Measurements from ENCODE around the gene LYZ.
A peak's percentile ranks its signal among the peaks of the same experiment; 100 is the strongest.

The LYZ gene

DNA sequence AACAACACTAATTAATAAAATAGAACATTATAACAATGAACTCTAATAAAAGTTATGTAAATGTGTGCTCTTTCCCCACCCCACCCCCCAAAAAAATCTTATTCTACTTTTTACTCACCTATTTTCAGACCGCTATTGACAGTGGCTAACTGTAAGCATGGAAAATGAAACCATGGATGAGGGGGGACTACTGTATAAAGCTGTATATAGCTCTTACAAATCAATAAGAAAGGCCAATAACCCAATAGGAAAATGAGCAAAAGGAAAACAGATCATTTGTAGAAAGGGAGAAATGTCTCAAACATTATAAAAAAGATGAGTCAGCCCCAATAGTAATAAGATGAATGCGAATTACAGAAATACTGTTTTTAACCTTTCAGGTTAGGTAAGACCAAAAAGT is 38.7 kb downstream of the LYZ start:
- no peak overlapping the region for H3K27ac ChIP-seq (ENCODE audit: low read depth, low read length)
- peaks cover 7% of the 10 kb centered on the region for H3K36me3 ChIP-seq (ENCODE audit: insufficient read depth, low read length)
- H3K4me1 ChIP-seq (ENCODE audit: control insufficient read depth, insufficient read depth, low read length, unreplicated experiment): peaks cover 19% of the 10 kb centered on the region

DNA sequence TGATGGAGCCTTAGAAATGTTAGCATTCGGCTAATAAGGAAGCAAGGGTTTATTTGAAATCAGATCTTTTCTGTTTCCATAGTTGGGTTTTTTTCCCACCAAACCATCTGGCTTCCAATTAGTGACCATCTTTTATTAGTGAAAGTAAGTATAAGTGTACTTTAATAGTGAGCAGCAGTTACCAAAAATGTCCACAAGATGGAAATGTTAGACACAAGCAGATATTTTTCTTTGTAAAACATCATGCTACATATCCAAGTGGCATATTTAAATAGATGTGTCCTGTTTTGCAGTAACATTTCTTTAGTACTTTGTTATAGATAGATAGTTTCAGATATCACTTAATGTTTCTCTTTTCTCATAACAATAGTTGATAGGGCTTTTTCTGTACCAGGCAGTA is 40.2 kb downstream of the LYZ start:
- Histone ChIP-seq H3K4me3 (ENCODE audit: low read depth, low read length) (no peak overlapping the region), H3K27me3 (ENCODE audit: insufficient read depth, low read length) (no peaks in the 10 kb centered on the region), H3K79me2 (ENCODE audit: control insufficient read depth, insufficient read depth, low read length, unreplicated experiment) (peaks cover 3% of the 10 kb centered on the region), H3K4me1 (ENCODE audit: control insufficient read depth, insufficient read depth, low read length, unreplicated experiment) (peaks cover 25% of the 10 kb centered on the region), H3K36me3 (ENCODE audit: insufficient read depth, low read length) (peaks cover 9% of the 10 kb centered on the region), H2AFZ (ENCODE audit: low read length, unreplicated experiment) (no peak overlapping the region), H3K27ac (ENCODE audit: low read depth, low read length) (no peak overlapping the region)

More for the DNA sequence above, 38.7 kb downstream of the LYZ start:
- H2AFZ ChIP-seq (ENCODE audit: low read length, unreplicated experiment): no peak overlapping the region
- H3K4me3 ChIP-seq (ENCODE audit: low read depth, low read length): no peak overlapping the region
- H3K79me2 ChIP-seq (ENCODE audit: control insufficient read depth, insufficient read depth, low read length, unreplicated experiment): peaks cover 3% of the 10 kb centered on the region
- H3K27me3 ChIP-seq (ENCODE audit: insufficient read depth, low read length): no peaks in the 10 kb centered on the region

GRCh38 chr12:69389831-69390230 is 41.6 kb downstream of the LYZ start:
- H3K4me3 ChIP-seq (ENCODE audit: low read depth, low read length): no peak overlapping the region
- H2AFZ ChIP-seq (ENCODE audit: low read length, unreplicated experiment): no peak overlapping the region
- H3K27ac ChIP-seq (ENCODE audit: low read depth, low read length): peak overlapping the region; percentile 70
- no peaks in the 10 kb centered on the region for H3K27me3 ChIP-seq (ENCODE audit: insufficient read depth, low read length)
- H3K79me2 ChIP-seq (ENCODE audit: control insufficient read depth, insufficient read depth, low read length, unreplicated experiment): peaks cover 3% of the 10 kb centered on the region
- peaks cover 25% of the 10 kb centered on the region for H3K4me1 ChIP-seq (ENCODE audit: control insufficient read depth, insufficient read depth, low read length, unreplicated experiment)
- H3K36me3 ChIP-seq (ENCODE audit: insufficient read depth, low read length): peaks cover 9% of the 10 kb centered on the region

DNA sequence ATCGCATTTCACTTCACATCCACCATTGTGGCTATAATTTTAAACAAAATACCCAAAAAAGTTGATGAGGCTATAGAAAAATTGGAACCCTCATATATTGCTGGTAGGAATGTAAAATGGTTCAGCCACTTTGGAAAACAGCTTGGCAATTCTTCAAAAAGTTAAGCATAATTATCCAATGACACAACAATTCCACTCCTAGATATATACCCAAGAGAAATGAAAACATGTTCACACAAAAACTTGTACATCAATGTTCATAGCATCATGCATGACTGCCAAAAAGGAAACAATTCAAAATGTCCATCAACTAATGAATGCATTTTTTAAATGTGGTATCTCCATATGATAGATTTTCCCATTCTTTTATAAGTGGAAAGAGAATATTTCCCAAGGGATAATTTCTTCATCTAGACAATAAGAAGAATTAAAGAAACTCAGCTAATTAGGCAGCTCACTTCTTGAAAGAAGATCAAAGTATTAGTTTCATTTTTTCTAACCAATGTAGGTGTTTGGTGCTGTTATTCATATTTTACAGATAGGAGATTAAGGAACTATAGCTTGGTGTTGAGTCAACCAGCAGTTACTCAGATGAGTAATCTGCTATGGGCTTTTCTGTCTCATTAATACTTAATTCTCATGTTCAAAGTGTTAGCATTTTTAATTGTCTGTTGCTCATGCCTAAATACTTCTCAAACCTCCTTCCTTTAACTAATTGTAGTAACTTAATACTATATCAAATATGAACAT is 44.2 kb downstream of the LYZ start:
- no peak overlapping the region; the same call in 1 of the 2 replicates for H3K27ac ChIP-seq (ENCODE audit: low read depth, low read length)
- no peak overlapping the region for H2AFZ ChIP-seq (ENCODE audit: low read length, unreplicated experiment)
- H3K4me3 ChIP-seq (ENCODE audit: low read depth, low read length): no peak overlapping the region
- H3K79me2 ChIP-seq (ENCODE audit: control insufficient read depth, insufficient read depth, low read length, unreplicated experiment): peaks cover 3% of the 10 kb centered on the region
- peaks cover 21% of the 10 kb centered on the region for H3K36me3 ChIP-seq (ENCODE audit: insufficient read depth, low read length)
- peaks cover 25% of the 10 kb centered on the region for H3K4me1 ChIP-seq (ENCODE audit: control insufficient read depth, insufficient read depth, low read length, unreplicated experiment)
- no peaks in the 10 kb centered on the region for H3K27me3 ChIP-seq (ENCODE audit: insufficient read depth, low read length)

DNA sequence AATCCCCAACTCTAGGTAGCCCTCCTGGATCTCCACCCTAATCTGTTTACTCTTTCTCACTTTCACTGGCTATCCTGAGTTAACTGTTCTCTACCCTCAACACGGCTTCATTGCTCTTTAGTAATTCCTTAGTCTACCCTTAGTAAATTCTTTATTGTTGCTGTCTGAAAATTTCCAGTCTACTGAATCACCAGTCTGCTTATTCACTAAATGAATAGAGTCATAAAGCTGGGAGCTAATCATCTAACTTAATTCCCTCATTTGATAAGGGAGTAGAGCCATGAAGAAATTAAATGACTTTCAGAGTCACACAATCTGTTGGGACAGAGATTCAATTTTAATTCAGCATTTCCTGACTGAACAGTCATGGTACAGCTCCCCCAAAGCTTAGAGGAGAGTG is 47.9 kb downstream of the LYZ start:
- Histone ChIP-seq H3K4me3 (ENCODE audit: low read depth, low read length) (no peak overlapping the region), H2AFZ (ENCODE audit: low read length, unreplicated experiment) (no peak overlapping the region), H3K79me2 (ENCODE audit: control insufficient read depth, insufficient read depth, low read length, unreplicated experiment) (no peaks in the 10 kb centered on the region), H3K4me1 (ENCODE audit: control insufficient read depth, insufficient read depth, low read length, unreplicated experiment) (peaks cover 10% of the 10 kb centered on the region), H3K27me3 (ENCODE audit: insufficient read depth, low read length) (no peaks in the 10 kb centered on the region), H3K36me3 (ENCODE audit: insufficient read depth, low read length) (peaks cover 17% of the 10 kb centered on the region), H3K27ac (ENCODE audit: low read depth, low read length) (no peak overlapping the region)

DNA sequence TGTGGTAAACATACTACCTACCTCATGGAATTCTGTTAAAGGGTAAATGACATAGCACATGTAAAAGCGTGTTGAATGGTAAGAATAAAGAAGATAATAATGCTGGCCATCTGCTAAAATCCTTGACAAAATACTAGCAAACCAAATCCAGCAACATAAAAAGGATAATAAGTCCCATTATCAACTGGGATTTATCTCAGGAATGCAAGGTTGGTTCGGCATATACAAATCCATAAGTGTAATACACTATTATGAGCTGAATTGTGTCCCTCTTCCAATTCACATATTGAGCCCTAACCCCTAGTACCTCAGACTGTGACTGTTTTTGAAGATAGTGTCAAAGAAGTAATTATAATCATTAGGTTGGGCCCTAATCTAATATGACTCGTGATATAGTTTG is 48.8 kb downstream of the LYZ start:
- Histone ChIP-seq H3K4me3 (ENCODE audit: low read depth, low read length) (no peak overlapping the region), H2AFZ (ENCODE audit: low read length, unreplicated experiment) (no peak overlapping the region), H3K4me1 (ENCODE audit: control insufficient read depth, insufficient read depth, low read length, unreplicated experiment) (peaks cover 6% of the 10 kb centered on the region), H3K36me3 (ENCODE audit: insufficient read depth, low read length) (peaks cover 14% of the 10 kb centered on the region), H3K27me3 (ENCODE audit: insufficient read depth, low read length) (no peaks in the 10 kb centered on the region), H3K79me2 (ENCODE audit: control insufficient read depth, insufficient read depth, low read length, unreplicated experiment) (no peaks in the 10 kb centered on the region), H3K27ac (ENCODE audit: low read depth, low read length) (no peak overlapping the region)

- Histone ChIP-seq H2AFZ (ENCODE audit: low read length, unreplicated experiment) (no peak overlapping the region), H3K36me3 (ENCODE audit: insufficient read depth, low read length) (peaks cover 12% of the 10 kb centered on the region), H3K4me3 (ENCODE audit: low read depth, low read length) (no peak overlapping the region), H3K27ac (ENCODE audit: low read depth, low read length) (peak overlapping the region; percentile 9; the same call in 1 of the 2 replicates), H3K79me2 (ENCODE audit: control insufficient read depth, insufficient read depth, low read length, unreplicated experiment) (no peaks in the 10 kb centered on the region), H3K4me1 (ENCODE audit: control insufficient read depth, insufficient read depth, low read length, unreplicated experiment) (no peaks in the 10 kb centered on the region), H3K27me3 (ENCODE audit: insufficient read depth, low read length) (no peaks in the 10 kb centered on the region)
Measured at GRCh38 chr12:69397978-69398377, 49.8 kb downstream of the LYZ start.

DNA sequence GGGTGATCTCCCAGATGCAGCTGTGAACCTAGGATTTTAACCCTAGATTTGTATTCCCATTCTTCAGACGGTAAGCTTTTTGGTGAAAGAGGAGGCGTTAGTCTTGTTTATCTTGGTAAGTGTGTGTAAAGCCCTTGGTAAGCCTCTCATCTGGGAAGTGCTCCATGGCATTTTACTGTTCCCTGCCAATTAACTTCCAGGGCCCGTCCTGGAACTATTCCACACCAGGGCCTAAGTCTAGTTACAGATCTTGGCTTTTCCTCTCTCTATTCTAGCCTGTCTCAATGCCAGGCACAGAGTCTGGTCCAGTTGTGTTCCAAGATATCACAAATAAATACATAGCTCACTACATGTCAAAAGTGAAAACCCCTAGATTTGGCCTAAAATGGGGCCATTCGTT is 53.8 kb downstream of the LYZ start:
- Histone ChIP-seq H3K4me3 (ENCODE audit: low read depth, low read length) (no peak overlapping the region), H3K36me3 (ENCODE audit: insufficient read depth, low read length) (peaks cover 3% of the 10 kb centered on the region; the same call in 1 of the 2 replicates), H3K4me1 (ENCODE audit: control insufficient read depth, insufficient read depth, low read length, unreplicated experiment) (peaks cover 19% of the 10 kb centered on the region), H2AFZ (ENCODE audit: low read length, unreplicated experiment) (no peak overlapping the region), H3K79me2 (ENCODE audit: control insufficient read depth, insufficient read depth, low read length, unreplicated experiment) (no peaks in the 10 kb centered on the region), H3K27ac (ENCODE audit: low read depth, low read length) (no peak overlapping the region), H3K27me3 (ENCODE audit: insufficient read depth, low read length) (no peaks in the 10 kb centered on the region)

All from ACC112 (cell line).